Activated effector memory CD4-positive, alpha-beta T cell treated with Interleukin-2 at 50 U/mL for 16 hours (primary cell): ENCODE data around the gene ZMYND19.
"Not testable (repeated sequence)": the region's sequence is repeated elsewhere in the genome, so short reads cannot be mapped to it uniquely, and the experiment has no call there.

Source experiments
- DNase-seq: peaks from one replicate; pipeline ENCODE4 v3.0.0-alpha.2; 2020

ZMYND19 gene

DNA sequence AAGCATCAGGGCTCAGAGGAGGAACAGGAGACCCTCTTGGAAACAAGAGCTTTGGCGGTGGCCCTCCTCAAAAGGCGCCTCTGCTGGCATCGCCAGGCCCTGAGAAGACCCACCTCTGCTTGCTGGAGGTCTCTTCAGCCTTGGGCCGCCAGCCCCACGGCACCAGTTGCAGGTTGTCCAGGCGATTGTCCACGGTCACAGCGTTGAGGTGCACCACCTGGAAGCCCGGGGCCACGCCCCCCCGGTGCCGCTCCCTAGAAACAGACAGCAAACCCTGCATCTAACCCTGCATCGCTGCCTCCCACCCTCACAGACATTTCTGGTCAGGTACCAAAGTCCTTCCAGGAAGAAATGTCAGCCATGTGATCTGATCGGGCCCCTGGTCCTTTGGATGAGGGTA, 3.5 kb downstream of the ZMYND19 start:
- no peak for DNase-seq

DNA sequence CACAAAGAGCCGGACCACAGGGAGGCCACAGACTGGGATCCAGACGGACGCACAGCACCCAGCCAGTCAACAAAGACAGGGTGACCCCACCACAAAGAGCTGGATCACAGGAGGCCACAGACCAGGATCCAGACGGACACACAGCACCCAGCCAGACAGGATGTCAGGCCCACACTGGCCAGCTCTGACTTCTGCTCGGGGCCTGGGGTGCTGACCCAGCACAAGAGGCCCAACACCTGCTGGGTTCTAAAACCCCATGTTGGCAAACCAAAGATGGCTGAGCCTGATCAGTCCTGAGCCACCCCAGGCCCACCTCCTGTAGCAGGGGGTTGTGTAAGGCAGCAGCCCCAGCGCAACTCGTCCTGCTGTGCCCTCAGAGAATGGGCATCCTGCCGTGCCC, 6.4 kb downstream of the ZMYND19 start:
- DNase-seq: no peak

DNA sequence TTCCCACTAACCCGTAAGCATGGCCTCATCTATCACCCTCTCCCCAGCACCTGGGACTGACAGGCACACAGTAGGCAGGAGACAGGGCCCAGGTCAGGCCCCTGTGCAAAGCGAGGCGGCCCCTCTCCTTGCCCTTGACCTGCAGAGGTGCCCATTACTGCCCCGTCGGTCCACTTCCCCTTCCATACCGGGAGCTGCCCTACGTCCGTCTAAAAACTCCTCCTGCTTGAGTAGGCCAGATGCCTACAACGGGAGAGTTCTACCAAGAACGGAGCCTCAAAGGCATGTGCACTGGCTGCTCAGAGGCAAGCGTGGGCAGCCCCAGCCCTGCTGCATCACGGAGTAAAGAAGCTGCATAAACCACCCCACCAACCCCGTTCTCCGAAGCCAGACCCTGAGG, 7.0 kb downstream of the ZMYND19 start:
- DNase-seq: no peak

DNA sequence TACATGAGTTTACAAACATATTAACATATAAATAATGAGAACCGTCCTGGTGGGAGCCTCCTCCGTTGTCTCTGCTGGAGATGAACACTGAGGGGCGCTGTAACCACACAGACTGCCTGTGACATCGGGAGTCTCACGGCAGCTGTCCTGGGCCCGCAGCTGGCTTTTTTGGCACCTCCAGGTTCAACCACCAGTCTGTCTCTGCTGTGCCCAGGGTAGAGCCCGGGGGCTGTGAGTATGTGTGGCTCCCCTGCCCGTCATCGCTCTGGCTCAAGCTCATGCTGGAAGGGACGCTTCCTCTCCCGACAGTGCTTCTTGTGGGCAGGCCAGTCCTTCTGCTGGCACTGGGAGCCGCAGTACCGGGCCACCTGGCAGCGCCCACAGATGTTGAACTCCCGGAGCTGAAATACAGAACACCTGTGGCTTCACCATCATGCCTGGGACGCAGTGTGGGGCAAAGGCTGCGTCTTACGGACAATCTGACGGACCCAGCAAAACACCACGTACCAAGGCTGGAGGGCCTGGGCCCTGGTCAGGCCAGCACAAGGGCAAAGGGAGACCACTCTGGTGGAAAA, 7.9 kb downstream of the ZMYND19 start:
- no peak for DNase-seq

DNA sequence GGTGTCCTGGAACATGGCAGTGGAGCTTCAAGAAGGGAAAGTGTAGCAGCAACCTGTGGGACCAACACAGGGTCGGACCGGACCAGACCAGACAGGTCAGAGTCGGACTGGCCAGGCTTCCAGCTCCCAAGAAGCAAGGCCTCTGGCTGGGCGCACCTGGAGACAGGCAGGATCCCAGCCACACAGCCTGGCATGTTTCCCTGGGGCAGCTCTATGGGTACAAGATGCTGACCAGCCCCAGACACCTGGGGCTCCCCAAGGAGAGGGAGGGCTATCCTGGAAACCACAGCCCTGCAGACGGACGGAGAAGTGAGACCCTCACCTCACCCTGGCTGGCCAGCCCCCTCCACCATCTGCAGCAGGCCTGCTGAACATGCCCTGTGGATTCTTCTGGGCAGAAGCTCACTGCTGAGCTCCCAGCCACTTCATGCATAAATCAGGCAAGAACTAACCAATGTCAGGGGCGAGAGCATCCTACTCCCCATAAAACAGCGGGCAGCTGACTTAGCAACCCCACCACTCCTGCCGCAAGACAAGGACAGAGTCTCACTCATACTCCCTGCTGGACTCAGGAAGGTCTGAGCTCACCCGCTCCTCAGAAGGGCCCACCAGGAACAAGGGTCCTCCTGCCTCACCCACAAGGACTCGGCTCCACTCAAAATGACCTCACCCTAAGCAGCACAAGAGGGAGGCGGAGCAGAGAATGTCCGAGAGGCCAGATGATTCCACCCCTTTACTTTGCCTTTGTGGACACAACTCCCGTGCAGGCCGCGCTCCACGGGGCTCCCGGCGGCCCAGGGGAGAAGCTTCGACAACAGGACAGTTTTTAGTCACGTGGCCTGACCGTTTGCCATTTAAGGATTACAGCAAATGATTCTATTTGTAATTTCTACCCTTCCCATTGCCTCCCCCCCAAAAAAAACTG, 8.7 kb downstream of the ZMYND19 start:
- DNase-seq: no peak

DNA sequence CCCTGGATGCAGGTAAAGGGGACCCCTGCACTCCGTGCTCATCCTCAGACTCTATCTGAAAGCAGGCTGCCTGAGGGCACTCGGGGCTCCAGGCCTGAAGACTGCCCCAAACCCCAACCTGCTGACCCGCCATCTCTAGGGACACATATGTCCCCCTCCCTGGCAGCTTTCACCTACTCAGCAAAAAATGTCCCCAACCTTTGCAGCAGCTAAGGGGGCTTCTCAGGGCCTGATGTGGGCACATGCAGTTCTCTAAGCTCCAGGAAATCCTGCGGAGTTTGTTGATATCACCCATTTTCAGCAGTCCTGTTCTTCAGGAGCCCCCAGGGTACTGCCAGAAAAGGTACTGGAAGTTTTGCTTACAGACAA, 9.4 kb downstream of the ZMYND19 start:
- no peak for DNase-seq

DNA sequence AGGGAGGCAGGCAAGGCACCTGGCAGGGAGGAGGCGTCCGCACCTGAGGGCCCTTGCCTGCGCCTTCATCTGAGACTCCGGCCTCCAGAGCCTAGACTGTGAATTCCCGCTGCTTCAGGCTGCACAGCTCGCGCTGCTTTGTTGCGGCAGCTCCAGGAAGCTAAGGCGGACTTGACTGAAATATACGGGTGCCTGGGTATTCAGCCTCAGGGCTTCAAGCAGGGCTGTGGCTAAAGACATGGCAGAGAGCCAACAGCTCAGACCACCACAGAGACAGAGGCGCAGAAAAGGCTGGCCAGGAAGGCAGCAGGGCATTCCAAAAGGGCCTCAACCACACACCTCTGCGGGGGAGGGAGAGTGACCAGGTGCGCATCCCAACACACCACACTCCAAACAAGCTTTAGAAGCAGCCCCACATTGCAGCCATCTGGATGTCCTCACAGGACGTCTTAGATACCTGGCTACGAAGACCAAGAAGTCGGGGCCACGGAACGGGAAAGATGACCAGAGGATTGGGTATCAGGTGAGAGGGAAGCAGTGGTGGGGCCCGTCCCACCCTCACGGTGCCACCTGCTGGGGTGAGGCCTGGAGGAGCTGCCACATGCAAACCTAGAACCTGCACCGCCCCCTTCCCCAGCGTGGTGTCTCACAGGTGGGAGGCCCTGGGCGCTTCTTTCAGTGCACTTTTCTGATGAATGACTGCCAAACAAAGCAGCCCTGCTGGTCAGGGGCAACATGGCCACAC, 9.9 kb downstream of the ZMYND19 start:
- no peak for DNase-seq

DNA sequence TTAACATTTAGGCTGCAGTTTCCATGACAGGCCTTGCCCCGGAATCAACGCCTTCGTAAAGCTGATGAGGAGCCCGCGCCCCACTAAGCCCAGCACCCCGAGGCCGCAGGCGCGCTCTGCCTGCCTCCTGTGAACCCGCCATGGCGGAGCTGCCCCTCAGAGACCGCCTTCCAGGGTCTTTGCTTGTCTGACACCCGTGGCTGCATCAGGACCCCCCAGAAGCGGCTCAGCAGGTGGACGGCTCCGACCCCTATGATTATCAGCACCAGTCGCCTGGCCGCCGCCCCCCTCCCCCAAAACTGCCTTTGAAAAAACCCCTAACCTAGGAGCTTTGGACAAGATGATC, 11.1 kb downstream of the ZMYND19 start:
- no peak for DNase-seq

DNA sequence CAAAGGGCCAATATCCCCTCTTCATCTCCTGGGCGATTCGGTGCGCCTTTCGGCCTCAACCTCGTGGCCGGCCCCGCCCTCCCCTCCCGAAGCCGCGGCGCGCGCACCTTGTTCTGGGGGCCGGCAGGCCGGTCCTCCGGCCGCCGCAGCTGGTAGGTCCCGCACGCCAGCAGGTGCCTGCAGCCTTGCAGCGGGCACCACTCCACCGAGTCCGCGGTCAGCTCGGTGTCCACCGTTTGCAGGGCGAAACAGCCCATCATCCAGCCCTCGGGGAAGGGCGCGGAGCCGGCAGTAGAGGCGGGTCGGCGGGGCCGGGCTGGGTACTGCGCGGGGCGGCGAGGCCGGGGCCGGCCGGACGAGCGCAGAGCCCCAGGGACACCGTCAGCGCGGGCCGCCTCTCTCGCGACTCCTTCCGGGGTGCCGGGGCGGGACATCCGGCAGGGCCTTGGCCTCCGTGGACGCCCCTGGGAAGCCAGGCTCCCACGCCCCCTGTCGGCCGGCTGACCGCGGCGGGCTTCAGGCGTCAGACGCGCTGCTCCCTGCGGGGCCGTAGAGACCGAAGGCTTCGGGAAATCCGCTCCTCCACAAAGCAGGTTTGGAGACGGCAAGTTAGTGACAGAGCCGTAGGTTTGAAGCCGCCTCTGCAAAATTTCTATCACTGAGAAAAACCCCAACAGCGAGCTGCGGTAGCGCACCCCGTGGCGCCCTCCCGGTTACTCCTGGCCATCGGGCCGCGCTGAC, 11.6 kb downstream of the ZMYND19 start, which contains the start of gene DPH7:
TSS of gene DPH7 (minus strand) at position 408 of the 741 bp plus-strand sequence. CDS start at position 260, 148 bp downstream.
- DNase-seq: peak; percentile 93

DNA sequence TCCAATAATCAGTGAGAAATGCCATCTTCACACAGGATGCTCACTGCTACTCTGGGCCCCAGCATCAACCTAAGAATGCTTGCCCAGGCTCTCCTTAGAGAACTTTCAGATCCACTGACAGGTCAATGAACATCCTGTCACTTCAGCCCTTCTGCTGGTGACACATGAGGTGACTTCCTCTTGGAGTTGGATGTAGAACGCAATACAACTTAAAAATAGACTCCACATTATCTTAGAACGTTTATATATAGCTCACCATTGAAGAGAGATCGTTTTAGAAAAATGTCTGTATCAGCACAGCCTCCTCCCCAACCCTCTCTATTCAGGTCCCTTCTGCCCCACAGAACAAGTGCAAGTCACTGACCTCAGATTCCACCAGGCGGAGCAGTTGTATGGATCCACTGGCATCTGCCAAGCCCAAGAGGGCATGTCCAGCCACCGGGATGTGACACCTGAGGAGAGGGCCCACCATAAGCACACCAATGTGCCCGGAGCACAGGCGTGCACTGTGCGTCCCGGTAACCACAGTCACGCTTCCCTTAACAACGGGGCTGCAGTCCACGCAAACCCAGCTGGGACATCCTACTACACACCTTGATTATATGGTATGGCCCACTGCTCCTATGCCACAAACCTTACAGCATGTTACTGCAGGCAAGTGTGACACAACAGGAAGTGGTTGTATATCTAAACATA, 14.4 kb downstream of the ZMYND19 start:
- DNase-seq: no peak

DNA sequence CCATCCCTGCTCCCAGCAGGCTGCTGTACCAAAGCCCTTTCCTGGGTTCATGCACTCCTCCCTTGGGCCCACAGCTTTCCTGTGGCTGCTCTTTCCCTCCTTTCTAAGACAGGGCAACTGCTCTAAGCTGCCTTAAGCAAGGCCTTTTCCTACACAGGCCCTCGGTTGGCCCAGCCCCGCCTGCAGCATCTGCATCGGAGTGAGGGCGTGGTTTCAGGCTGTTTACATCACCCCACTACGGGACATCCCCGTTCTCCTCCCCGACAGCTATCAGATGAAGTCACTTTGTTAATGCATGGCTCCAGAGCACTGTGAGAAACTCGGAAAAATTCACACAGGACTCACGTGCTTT, 15.0 kb downstream of the ZMYND19 start:
- no peak for DNase-seq

DNA sequence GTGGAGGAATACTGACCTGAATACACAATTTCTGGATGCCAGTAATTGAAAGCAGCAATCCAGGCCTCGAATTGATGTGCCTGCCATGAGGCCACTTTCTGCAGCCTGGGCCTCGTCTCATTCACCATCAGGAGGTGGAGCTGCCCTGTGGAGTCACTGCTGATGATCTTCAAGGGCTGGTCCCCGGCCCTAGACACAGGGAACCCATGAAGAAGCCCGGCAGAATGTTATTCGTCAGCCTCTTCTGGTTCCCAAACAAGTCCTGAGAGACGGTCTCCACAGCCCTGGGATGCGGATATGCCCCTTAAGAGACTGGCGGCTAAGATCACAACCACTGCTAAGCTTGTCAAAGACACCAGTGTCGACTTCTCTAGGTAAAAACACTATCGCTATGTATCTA, 16.1 kb downstream of the ZMYND19 start:
- no peak for DNase-seq

DNA sequence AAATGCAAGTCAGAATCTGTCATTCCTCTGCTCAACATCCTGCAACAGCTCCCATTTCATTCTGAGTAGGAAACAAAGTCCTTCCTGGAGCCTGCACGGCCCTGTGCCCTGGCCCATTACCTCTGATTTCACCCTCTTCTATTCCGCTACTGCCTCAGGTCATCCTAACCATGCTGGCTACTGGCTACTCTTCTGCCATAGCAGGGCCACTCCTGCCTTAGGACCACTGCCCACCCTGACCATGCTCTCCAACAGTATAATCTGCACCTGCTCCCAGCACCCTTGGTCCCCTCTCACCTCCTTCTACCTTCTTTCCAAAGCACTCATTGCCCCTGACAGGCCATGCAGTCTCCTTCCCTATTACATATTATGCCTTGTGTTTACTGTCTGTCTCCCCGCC, 19.7 kb downstream of the ZMYND19 start:
- no peak for DNase-seq

DNA sequence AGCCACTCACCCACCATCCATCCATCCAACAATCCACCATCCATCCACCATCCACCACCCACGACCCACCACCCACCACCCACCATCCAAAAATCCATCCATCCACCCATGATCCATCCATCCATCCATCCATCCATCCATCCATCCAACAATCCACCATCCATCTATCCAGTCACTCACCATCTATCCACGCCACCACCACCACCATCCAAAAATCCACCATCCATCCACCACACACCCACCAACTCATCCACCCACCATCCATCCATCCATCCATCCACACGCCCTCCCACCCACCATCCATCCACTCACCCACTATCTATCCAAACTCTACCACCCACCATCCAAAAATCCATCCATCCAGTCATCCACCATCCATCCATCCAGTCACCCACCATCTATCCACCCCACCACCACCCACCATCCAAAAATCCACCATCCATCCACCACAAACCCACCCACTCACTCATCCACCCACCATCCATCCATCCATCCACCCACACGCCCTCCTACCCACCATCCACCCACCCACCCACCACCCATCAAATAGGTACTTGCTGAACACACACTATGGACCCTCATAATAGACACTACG, 20.6 kb downstream of the ZMYND19 start:
- DNase-seq: no peak

DNA sequence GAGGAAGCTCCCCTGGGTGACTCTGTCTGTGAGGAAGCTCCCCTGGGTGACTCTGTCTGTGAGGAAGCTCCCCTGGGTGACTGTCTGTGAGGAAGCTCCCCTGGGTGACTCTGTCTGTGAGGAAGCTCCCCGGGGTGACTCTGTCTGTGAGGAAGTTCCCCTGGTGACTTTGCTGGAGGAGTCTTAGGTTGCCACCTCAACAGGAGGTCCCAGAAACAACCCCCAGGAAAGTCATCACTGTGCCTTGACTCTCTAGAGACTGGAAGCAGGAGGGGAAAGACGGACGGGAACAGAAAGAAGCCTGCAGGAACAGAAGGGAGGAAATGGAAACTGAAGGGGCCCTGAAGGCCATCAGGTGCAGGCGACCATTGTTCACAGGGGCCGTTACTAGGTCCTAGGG, 21.9 kb downstream of the ZMYND19 start:
- DNase-seq: not testable (repeated sequence)

DNA sequence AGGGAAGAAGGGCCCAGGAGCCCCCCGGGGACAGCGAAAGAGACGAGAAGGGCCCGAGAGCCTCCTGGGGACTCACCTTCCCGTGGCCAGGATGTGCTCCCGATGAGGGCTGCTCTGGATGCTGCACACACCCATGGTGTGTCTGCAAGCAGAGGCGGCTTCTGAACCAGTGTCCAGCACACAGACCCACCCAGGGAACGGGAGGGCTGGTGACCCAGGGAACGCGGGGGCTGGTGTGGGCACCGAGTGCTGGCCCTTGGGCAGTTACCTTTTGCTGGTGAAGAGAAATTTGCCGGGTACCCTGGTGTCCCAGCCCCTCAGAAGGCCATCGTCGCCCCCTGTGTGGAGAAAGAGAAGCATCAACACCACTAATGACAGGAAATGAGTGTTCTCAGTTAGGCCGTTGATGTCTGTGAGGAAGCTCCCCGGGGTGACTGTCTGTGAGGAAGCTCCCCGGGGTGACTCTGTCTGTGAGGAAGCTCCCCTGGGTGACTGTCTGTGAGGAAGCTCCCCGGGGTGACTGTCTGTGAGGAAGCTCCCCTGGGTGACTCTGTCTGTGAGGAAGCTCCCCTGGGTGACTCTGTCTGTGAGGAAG, 25.4 kb downstream of the ZMYND19 start:
- DNase-seq: no peak

DNA sequence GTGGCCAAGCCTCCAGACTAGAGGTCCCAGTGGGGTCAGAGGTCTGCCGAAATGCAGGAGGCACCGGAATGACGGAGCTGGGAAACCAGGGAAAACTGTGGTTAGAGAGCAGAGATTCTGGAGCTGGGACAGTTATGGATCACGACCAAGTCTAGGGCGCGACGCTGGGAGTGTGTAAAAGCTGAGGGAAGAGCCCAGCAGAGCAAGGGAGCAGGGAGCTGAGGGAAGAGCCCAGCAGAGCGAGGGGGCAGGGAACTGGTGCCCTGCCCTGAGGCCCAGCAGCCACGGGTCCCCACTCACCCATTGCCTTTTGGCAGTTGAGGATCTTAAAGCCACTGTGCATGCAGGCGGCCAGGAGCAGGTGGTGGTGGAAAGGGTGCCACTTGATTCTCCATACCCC, 26.2 kb downstream of the ZMYND19 start:
- DNase-seq: no peak

DNA sequence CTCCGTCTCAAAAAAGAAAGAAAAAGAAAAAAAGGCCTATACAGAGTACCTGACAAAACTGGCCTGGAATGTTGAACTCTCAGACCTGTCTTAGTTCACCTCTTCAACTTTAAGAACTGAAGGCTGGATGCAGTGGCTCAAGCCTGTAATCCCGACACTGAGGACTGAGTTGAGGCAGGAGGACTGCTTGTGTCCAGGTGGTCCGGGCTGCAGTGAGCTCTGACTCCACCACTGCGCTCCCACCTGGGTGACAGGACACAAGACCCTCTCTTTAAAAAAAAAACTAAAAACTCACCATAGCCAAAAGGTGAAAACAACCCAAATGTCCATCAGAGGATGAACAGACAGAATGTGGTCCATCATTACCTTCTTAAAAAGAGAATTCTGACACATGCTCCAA, 32.2 kb downstream of the ZMYND19 start:
- DNase-seq: no peak

DNA sequence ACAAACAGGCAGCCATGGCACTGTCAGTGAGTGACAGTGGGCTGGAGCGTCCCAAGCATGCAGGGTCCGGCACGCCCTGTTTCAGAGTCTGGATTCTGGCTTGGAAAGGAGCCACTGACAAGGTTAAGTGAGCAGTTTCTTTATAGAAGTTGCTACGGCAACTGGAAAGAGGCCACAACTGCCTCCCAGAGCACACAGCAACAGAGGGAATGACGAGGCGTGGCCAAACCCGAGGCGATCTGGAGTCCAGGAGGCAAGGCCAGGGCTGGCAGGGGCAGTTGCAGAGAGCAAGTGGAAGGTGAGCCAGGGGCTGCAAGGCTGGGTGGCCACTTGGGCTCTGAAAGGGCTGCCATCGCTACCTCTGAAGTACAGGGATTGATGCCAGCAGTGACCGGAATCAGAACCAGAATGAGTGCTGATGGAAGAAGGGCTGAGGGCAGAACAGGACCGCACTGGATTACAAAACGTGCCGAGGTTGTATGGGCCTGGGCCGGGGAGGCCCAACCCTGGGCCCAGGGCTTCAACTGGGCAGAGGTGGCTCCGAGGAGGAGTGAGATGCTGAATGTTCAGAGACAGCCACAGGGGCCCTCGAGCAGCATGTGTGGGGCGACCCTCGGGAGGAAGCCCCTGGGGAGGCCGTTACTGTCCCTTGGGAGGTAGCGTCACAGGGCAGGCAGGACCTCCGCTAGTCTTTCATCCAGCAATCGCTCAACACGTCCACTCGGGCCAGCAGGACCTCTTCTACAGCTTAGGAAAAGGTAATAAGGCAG, 34.1 kb downstream of the ZMYND19 start:
- no peak for DNase-seq

DNA sequence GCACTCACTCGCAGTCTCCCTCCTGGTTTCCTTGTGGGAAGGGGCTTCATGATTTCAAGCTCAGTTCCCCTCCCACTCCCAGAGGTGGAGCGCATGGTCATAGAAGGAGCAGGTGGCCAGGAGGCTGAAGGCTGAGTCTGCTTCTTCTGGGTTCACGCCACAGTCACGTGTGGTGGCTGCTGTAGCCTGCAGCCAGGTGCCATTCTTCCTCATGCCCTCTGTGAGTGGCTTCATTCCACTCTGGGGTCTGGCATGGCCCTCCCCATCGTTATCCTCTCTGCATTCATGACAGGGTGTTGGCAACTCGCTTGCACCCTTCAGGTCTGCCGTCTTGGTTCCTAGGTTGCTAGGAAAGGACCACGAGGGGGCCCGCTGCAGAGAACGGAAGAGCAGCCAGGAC, 35.1 kb downstream of the ZMYND19 start:
- DNase-seq: no peak

DNA sequence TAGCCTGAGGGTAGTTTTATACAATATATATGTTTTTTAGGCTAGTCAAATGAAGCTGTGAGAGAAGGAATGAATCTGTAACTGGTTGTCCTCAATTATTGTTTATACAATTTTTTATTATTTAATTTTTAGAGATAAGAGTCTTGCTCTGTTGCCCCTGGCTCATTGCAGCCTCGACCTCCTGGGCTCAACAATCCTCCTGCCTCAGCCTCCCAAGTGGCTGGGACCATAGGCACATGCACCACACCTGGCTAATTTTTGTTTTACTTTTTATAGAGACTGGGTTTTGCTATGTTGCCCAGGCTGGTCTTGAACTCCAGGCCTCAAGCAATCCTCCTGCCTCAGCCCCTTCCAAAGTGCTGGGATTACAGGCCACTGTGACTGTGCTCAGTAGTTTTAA, 36.0 kb downstream of the ZMYND19 start:
- DNase-seq: no peak
